KOPT-K1 (cell line): ENCODE data around the gene SYNDIG1.

Experiments
- H3K27ac ChIP-seq: fragments of 200-600 bp; sonication (generic); 2 replicates; pipeline ENCODE4 v1.5.1; 2016; ENCODE audit warnings: antibody characterized with exemption, mild to moderate bottlenecking, low read depth, low read length; ENCODE audit not compliant: poor library complexity, severe bottlenecking
- H3K36me3 ChIP-seq: fragments of 200-600 bp; sonication (generic); 2 replicates; pipeline ENCODE4 v1.5.1; 2017; ENCODE audit warnings: antibody characterized with exemption, mild to moderate bottlenecking, low read length, moderate library complexity; ENCODE audit not compliant: insufficient read depth
- H3K9me3 ChIP-seq: fragments of 200-600 bp; sonication (generic); 2 replicates; pipeline ENCODE4 v1.5.1; 2017; ENCODE audit warnings: antibody characterized with exemption, low read length, mild to moderate bottlenecking; ENCODE audit not compliant: insufficient read depth, poor library complexity, severe bottlenecking

Gene SYNDIG1

GRCh38 chr20:24478584-24478983 lies 9.2 kb downstream of the SYNDIG1 start:
- Histone ChIP-seq H3K9me3 (no peaks in the 10 kb centered on the region), H3K27ac (no peak overlapping the region), H3K36me3 (no peaks in the 10 kb centered on the region)

- Histone ChIP-seq H3K36me3 (no peaks in the 10 kb centered on the region), H3K9me3 (no peaks in the 10 kb centered on the region), H3K27ac (no peak overlapping the region)
These were observed 9.7 kb downstream of the SYNDIG1 start for GRCh38 chr20:24479106-24479505.

GRCh38 chr20:24479595-24479994 lies 10.2 kb downstream of the SYNDIG1 start:
- Histone ChIP-seq H3K9me3 (no peaks in the 10 kb centered on the region), H3K27ac (no peak overlapping the region), H3K36me3 (no peaks in the 10 kb centered on the region)

- no peak overlapping the region for H3K27ac ChIP-seq
- no peaks in the 10 kb centered on the region for H3K9me3 ChIP-seq
- H3K36me3 ChIP-seq = no peaks in the 10 kb centered on the region
These were observed 11.1 kb downstream of the SYNDIG1 start for GRCh38 chr20:24480509-24480908.

- Histone ChIP-seq H3K36me3 (no peaks in the 10 kb centered on the region), H3K9me3 (no peaks in the 10 kb centered on the region), H3K27ac (no peak overlapping the region)
These were observed 11.7 kb downstream of the SYNDIG1 start for GRCh38 chr20:24481173-24481572.

GRCh38 chr20:24483435-24484080 lies 14.1 kb downstream of the SYNDIG1 start:
- H3K9me3 ChIP-seq = no peaks in the 10 kb centered on the region
- no peak overlapping the region for H3K27ac ChIP-seq
- no peaks in the 10 kb centered on the region for H3K36me3 ChIP-seq

- Histone ChIP-seq H3K27ac (no peak overlapping the region), H3K36me3 (no peaks in the 10 kb centered on the region)
These were observed 14.6 kb downstream of the SYNDIG1 start for GRCh38 chr20:24484081-24484450.

GRCh38 chr20:24485981-24486380 lies 16.6 kb downstream of the SYNDIG1 start:
- Histone ChIP-seq H3K9me3 (no peaks in the 10 kb centered on the region), H3K27ac (no peak overlapping the region), H3K36me3 (no peaks in the 10 kb centered on the region)

More at GRCh38 chr20:24484081-24484450, 14.6 kb downstream of the SYNDIG1 start:
- no peaks in the 10 kb centered on the region for H3K9me3 ChIP-seq

- no peak overlapping the region for H3K27ac ChIP-seq
- no peaks in the 10 kb centered on the region for H3K36me3 ChIP-seq
- H3K9me3 ChIP-seq = no peaks in the 10 kb centered on the region
These were observed 17.8 kb downstream of the SYNDIG1 start for GRCh38 chr20:24487240-24487639.

GRCh38 chr20:24487648-24488047 lies 18.2 kb downstream of the SYNDIG1 start:
- no peaks in the 10 kb centered on the region for H3K9me3 ChIP-seq
- H3K27ac ChIP-seq = no peak overlapping the region
- H3K36me3 ChIP-seq = no peaks in the 10 kb centered on the region

GRCh38 chr20:24488064-24488799 lies 18.8 kb downstream of the SYNDIG1 start:
- H3K9me3 ChIP-seq = no peaks in the 10 kb centered on the region
- no peaks in the 10 kb centered on the region for H3K36me3 ChIP-seq
- no peak overlapping the region for H3K27ac ChIP-seq

GRCh38 chr20:24488800-24489175 lies 19.4 kb downstream of the SYNDIG1 start:
- no peak overlapping the region for H3K27ac ChIP-seq
- no peaks in the 10 kb centered on the region for H3K36me3 ChIP-seq
- no peaks in the 10 kb centered on the region for H3K9me3 ChIP-seq

- H3K27ac ChIP-seq = no peak overlapping the region
- H3K9me3 ChIP-seq = no peaks in the 10 kb centered on the region
- H3K36me3 ChIP-seq = no peaks in the 10 kb centered on the region
These were observed 19.8 kb downstream of the SYNDIG1 start for GRCh38 chr20:24489193-24489592.

- no peaks in the 10 kb centered on the region for H3K9me3 ChIP-seq
- H3K27ac ChIP-seq = no peak overlapping the region
- no peaks in the 10 kb centered on the region for H3K36me3 ChIP-seq
These were observed 20.3 kb downstream of the SYNDIG1 start for GRCh38 chr20:24489631-24490260.

GRCh38 chr20:24490598-24490997 lies 21.2 kb downstream of the SYNDIG1 start:
- Histone ChIP-seq H3K36me3 (no peaks in the 10 kb centered on the region), H3K27ac (no peak overlapping the region), H3K9me3 (no peaks in the 10 kb centered on the region)
